Stomach (tissue), 9 donors: ENCODE data around the gene RHBDL1. TPM values are rescaled to one million over a fixed set of nuclear protein-coding genes. Genes with fewer than 3 reads are reported as not detected.

ENCODE experiments used
- DNase-seq, 2 donors: peaks; one replicate each; pipeline versions ENCODE4 v3.0.0 to v3.0.0-alpha.2; 2013 to 2019
- H3K27ac ChIP-seq, 5 donors: fragments of 200-600 bp in 4 of 5; sonication (generic) in 4 of 5; one replicate each; pipeline ENCODE4 v1.5.1; 2013 to 2019; ENCODE audit warnings: mild to moderate bottlenecking in 1 of 5, moderate library complexity in 1 of 5
- H3K27me3 ChIP-seq, 3 donors: fragments of 200-600 bp; sonication (generic); one replicate each; pipeline ENCODE4 v1.5.1; 2017 to 2019; ENCODE audit warnings: mixed run types in 1 of 3
- H3K36me3 ChIP-seq, 4 donors: fragments of 200-600 bp; sonication (generic); 1 replicate in 3 of 4; 2 replicates in 1 of 4; pipeline ENCODE4 v1.5.1; 2016 to 2019
- H3K4me1 ChIP-seq, 4 donors: fragments of 200-600 bp; sonication (generic); one replicate each; pipeline ENCODE4 v1.5.1; 2016 to 2019
- H3K4me3 ChIP-seq, 4 donors: fragments of 200-600 bp; sonication (generic) in 3 of 4; one replicate each; pipeline ENCODE4 v1.5.1; 2016 to 2019; ENCODE audit warnings: mild to moderate bottlenecking in 1 of 4
- H3K9me3 ChIP-seq, 4 donors: fragments of 200-600 bp; sonication (generic); one replicate each; pipeline ENCODE4 v1.5.1; 2016 to 2019
- CTCF ChIP-seq, 7 experiments: fragments of 450-650 bp in 4 of 7; fragments of 200-600 bp in 3 of 7; sonication (generic) in 3 of 7; IDR thresholded peaks; one replicate each; pipeline ENCODE4 v1.5.1; 2016 to 2019; ENCODE audit warnings: antibody characterized with exemption in 7 of 7, control low read depth in 2 of 7, mild to moderate bottlenecking in 1 of 7
- EP300 ChIP-seq: sonication (generic); formaldehyde crosslinking; IDR thresholded peaks from one replicate; pipeline ENCODE4 v1.6.1; 2017; ENCODE audit warnings: antibody characterized with exemption
- POLR2A ChIP-seq, 4 donors: fragments of 450-650 bp; IDR thresholded peaks; one replicate each; pipeline ENCODE4 v1.6.1; 2016; ENCODE audit warnings: antibody characterized with exemption in 4 of 4, control low read depth in 2 of 4, mild to moderate bottlenecking in 1 of 4, moderate library complexity in 1 of 4
- POLR2AphosphoS5 ChIP-seq, 3 donors: sonication (generic); formaldehyde crosslinking; IDR thresholded peaks; one replicate each; pipeline ENCODE4 v1.6.1; 2016; ENCODE audit warnings: antibody characterized with exemption in 3 of 3
- WGBS, 5 donors: extraction: QIAGEN DNeasy Blood & Tissue Kit in 3 of 5; methylation state at CpG; one replicate each; pipeline versions ENCODE4 v1.1.5 to v1.1.7; 2013 to 2018; 5-methylcytosine and 5-hydroxymethylcytosine counted together
- intact Hi-C: fragments of 100-400 bp; cut with DNase I; formaldehyde crosslinking; loops from one replicate; pipeline ENCODE4 v1.15.1; 2023; ENCODE audit warnings: low total_unique reads
- polyA plus RNA-seq, 3 donors: library from polyadenylated mRNA; stranded (reverse); fragments of 200-250 nt; gene quantifications; one replicate each; pipeline ENCODE4 v1.2.3, GENCODE V29; 2013
- total RNA-seq, 5 donors: library from RNA; depleted of rRNA; stranded (reverse); fragments of >200 nt; gene quantifications; one replicate each; pipeline versions ENCODE4 v1.1.0 to v1.2.3, GENCODE V29; 2014 to 2016
- donor health status: healthy with polysubstance abuse.
- donor health status: Bipolar disorder and iron deficiency.
- donor health status: healthy.

The RHBDL1 gene
- total and polyA plus RNA-seq, 8 donors: 1.3 to 48.7 (median 3.3) TPM; not detected in 3

GRCh38 chr16:722835-723633 is 47.6 kb downstream of the RHBDL1 start:
- peaks cover 39 to 65% (median 62%) of the 10 kb centered on the region in 4 donors for H3K4me1 ChIP-seq
- peaks cover 0 to 8% (median 0%) of the 10 kb centered on the region in 4 donors for H3K36me3 ChIP-seq
- DNase-seq: no peak
- TF ChIP-seq CTCF (IDR thresholded peaks at IDR 0.05) (no peak), EP300 (no peak), POLR2AphosphoS5 (IDR thresholded peaks at IDR 0.05) (no peak), POLR2A (IDR thresholded peaks at IDR 0.05) (no peak)
- no peak overlapping the region for H3K27ac ChIP-seq
- intact Hi-C loops: no loop called here
- H3K9me3 ChIP-seq: no peaks in the 10 kb centered on the region
- H3K27me3 ChIP-seq: peaks cover 0 to 38% (median 16%) of the 10 kb centered on the region in 3 donors
- no peak overlapping the region for H3K4me3 ChIP-seq
- 84 to 94% (median 91%) methylated on average over 10 to 24 of the region's 24 CpGs for WGBS, 5 donors

GRCh38 chr16:723695-724094 is 48.2 kb downstream of the RHBDL1 start:
- WGBS, 5 donors: 70 to 90% (median 77%) methylated on average over 5 to 9 of the region's 9 CpGs

GRCh38 chr16:724188-725040 is 48.9 kb downstream of the RHBDL1 start:
- no peak for TF ChIP-seq POLR2A (IDR thresholded peaks at IDR 0.05)
- no peak for DNase-seq
- no peaks in the 10 kb centered on the region for H3K9me3 ChIP-seq
- intact Hi-C loops: no loop called here
- H3K4me1 ChIP-seq: peaks cover 49 to 65% (median 60%) of the 10 kb centered on the region in 4 donors
- no peak overlapping the region for H3K27ac ChIP-seq
- H3K27me3 ChIP-seq: peaks cover 0 to 51% (median 24%) of the 10 kb centered on the region in 3 donors
- no peak overlapping the region for H3K4me3 ChIP-seq
- peaks cover 0 to 8% (median 0%) of the 10 kb centered on the region in 4 donors for H3K36me3 ChIP-seq
- WGBS, 5 donors: 65 to 72% (median 69%) methylated on average over 11 to 29 of the region's 29 CpGs

More at GRCh38 chr16:723695-724094, 48.2 kb downstream of the RHBDL1 start:
- Histone ChIP-seq H3K27ac (no peak overlapping the region), H3K9me3 (no peaks in the 10 kb centered on the region), H3K36me3 (peaks cover 0 to 8% (median 0%) of the 10 kb centered on the region in 4 donors), H3K27me3 (peaks cover 0 to 44% (median 22%) of the 10 kb centered on the region in 3 donors), H3K4me3 (no peak overlapping the region), H3K4me1 (peaks cover 45 to 67% (median 63%) of the 10 kb centered on the region in 4 donors)
- intact Hi-C loops: no loop called here
- TF ChIP-seq POLR2AphosphoS5 (IDR thresholded peaks at IDR 0.05) (no peak), CTCF (IDR thresholded peaks at IDR 0.05) (no peak), POLR2A (IDR thresholded peaks at IDR 0.05) (no peak), EP300 (no peak)
- no peak for DNase-seq

- DNase-seq: no peak
- 44 to 82% (median 68%) methylated on average over 3 to 7 of the region's 7 CpGs for WGBS, 5 donors
- TF ChIP-seq EP300: no peak
- TF ChIP-seq POLR2AphosphoS5 (IDR thresholded peaks at IDR 0.05): no peak
- no peak for TF ChIP-seq POLR2A (IDR thresholded peaks at IDR 0.05)
- TF ChIP-seq CTCF (IDR thresholded peaks at IDR 0.05): no peak
- H3K27me3 ChIP-seq: peaks cover 0 to 52% (median 24%) of the 10 kb centered on the region in 3 donors
- intact Hi-C loops: no loop called here
- H3K4me1 ChIP-seq: peaks cover 46 to 59% (median 54%) of the 10 kb centered on the region in 4 donors
- peaks cover 0 to 13% (median under 1%) of the 10 kb centered on the region in 4 donors for H3K36me3 ChIP-seq
- no peak overlapping the region for H3K4me3 ChIP-seq
- H3K27ac ChIP-seq: no peak overlapping the region
- no peaks in the 10 kb centered on the region for H3K9me3 ChIP-seq
Observed at GRCh38 chr16:725041-725376, 49.5 kb downstream of the RHBDL1 start.
